ENCODE measurements around the gene NPR2.

DNA sequence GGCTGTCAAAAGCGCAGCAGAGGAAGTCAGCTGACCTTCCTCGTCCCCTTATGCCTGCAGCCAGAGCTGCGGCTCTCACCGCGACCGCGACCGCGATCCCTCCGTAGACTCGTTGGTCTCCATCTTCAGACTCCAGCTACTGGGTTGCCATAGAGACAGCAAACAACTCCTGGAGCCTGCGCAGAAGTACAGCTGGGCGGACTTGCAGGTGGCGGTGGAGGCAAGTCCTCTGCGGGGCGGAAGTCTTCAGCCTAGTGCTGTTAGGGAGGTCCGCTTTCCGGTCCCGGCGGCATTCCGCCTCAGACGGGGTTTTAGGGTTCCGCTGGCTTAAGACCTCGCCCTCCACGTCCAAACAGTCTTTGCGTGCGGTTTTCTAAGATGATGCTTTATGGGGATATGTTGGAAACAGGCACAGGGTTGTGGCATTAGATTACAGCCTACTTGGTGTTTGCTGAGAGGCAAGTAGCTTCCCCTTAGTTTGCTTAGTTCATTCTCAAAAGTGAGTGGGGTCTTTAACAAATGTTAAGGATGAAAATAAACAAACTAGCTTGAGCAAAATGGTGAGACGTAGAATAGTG is 20.7 kb downstream of the NPR2 start, which contains the start of gene SPAG8:
- TF ChIP-seq CTCF (IDR thresholded peaks at IDR 0.05) = no peak
- TF ChIP-seq EP300 (IDR thresholded peaks at IDR 0.05) = no peak
- TF ChIP-seq POLR2A (IDR thresholded peaks at IDR 0.05) = no peak

Data from sigmoid colon (tissue), 4 donors.